CD4-positive, CD25-positive, alpha-beta regulatory T cell (primary cell): ENCODE results near the gene OTP. TPM values are rescaled to one million over a fixed set of nuclear protein-coding genes. Genes with fewer than 3 reads are reported as not detected.

Experiments
- ATAC-seq, 2 donors: fragments of 150-1000 bp; cut with Tn5 transposase; one replicate each; pipeline ENCODE4 v1.10.0; 2021; ENCODE audit warnings: low read depth in 2 of 2, moderate number of reproducible peaks in 2 of 2, moderate library complexity in 1 of 2
- DNase-seq, 3 donors: peaks; one replicate each; pipeline versions ENCODE4 v3.0.0 to v3.0.0-alpha.2; 2012 to 2022; ENCODE audit warnings: mixed read lengths in 1 of 3
- H3K27ac ChIP-seq: one replicate; pipeline ENCODE4 v1.7.0; 2013; ENCODE audit warnings: mild to moderate bottlenecking, low read length; ENCODE audit not compliant: insufficient read depth, poor library complexity, severe bottlenecking
- H3K27me3 ChIP-seq: one replicate; pipeline ENCODE4 v1.7.0; 2013; ENCODE audit warnings: low read length; ENCODE audit not compliant: control insufficient read depth, insufficient read depth
- H3K36me3 ChIP-seq: one replicate; pipeline ENCODE4 v1.7.0; 2013; ENCODE audit warnings: mild to moderate bottlenecking, low read length, moderate library complexity; ENCODE audit not compliant: control insufficient read depth, insufficient read depth
- H3K4me1 ChIP-seq: 2 replicates; pipeline ENCODE4 v1.7.0; 2013; ENCODE audit warnings: mild to moderate bottlenecking, low read length; ENCODE audit not compliant: insufficient read depth, control insufficient read depth, poor library complexity, severe bottlenecking
- H3K4me3 ChIP-seq: one replicate; pipeline ENCODE4 v1.7.0; 2013; ENCODE audit warnings: low read depth, mild to moderate bottlenecking, low read length, moderate library complexity
- H3K9me3 ChIP-seq, 2 experiments: 1 replicate in 1 of 2; 2 replicates in 1 of 2; pipeline ENCODE4 v1.7.0; 2013; ENCODE audit warnings: low read length in 2 of 2, mild to moderate bottlenecking in 1 of 2, moderate library complexity in 1 of 2; ENCODE audit not compliant: control insufficient read depth in 2 of 2
- H3K27ac Mint-ChIP-seq, 3 donors: one replicate each; pipeline ENCODE4 v1.8.0; 2020 to 2022; ENCODE audit warnings: mild to moderate bottlenecking in 3 of 3, mixed read lengths in 3 of 3, moderate library complexity in 2 of 3
- H3K27me3 Mint-ChIP-seq: one replicate; pipeline ENCODE4 v1.8.0; 2022; ENCODE audit warnings: mild to moderate bottlenecking, mixed read lengths
- H3K36me3 Mint-ChIP-seq: one replicate; pipeline ENCODE4 v1.8.0; 2020; ENCODE audit warnings: mixed read lengths
- H3K4me1 Mint-ChIP-seq, 4 donors: one replicate each; pipeline ENCODE4 v1.8.0; 2020 to 2022; ENCODE audit warnings: mixed read lengths in 4 of 4, mild to moderate bottlenecking in 1 of 4
- H3K4me3 Mint-ChIP-seq, 4 donors: one replicate each; pipeline ENCODE4 v1.8.0; 2020 to 2022; ENCODE audit warnings: mild to moderate bottlenecking in 4 of 4, mixed read lengths in 4 of 4, moderate library complexity in 3 of 4
- H3K9me3 Mint-ChIP-seq, 7 donors: one replicate each; pipeline ENCODE4 v1.8.0; 2020 to 2022; ENCODE audit warnings: mixed read lengths in 7 of 7, mild to moderate bottlenecking in 3 of 7, moderate library complexity in 2 of 7
- polyA plus RNA-seq, 4 donors: library from polyadenylated mRNA; unstranded; fragments of 300-500 nt; fragmentation: Illumina TruSeq; gene quantifications; one replicate each; pipeline ENCODE4 v1.2.3, GENCODE V29; 2021
- total RNA-seq: library from RNA; stranded (reverse); gene quantifications from one replicate; pipeline ENCODE4 v1.2.3, GENCODE V29; 2022

OTP gene
- total and polyA plus RNA-seq, 5 donors from 2014 or later, result not detected

- DNase-seq (no peak), ATAC-seq (no peak)
- Mint-ChIP-seq H3K9me3 (peaks cover 0 to 5% (median 0%) of the 10 kb centered on the region in 7 donors), H3K4me1 (no peaks in the 10 kb centered on the region), H3K27ac (no peak overlapping the region), H3K4me3 (no peak overlapping the region), H3K36me3 (no peaks in the 10 kb centered on the region), H3K27me3 (peaks cover 64% of the 10 kb centered on the region)
- H3K4me3 ChIP-seq, result no peak overlapping the region
- no peaks in the 10 kb centered on the region for H3K36me3 ChIP-seq
- no peaks in the 10 kb centered on the region for H3K9me3 ChIP-seq
- H3K27ac ChIP-seq, result no peak overlapping the region
- H3K4me1 ChIP-seq, result no peaks in the 10 kb centered on the region
- H3K27me3 ChIP-seq, result peaks cover 20% of the 10 kb centered on the region
Measured at GRCh38 chr5:77651343-77651742, 12.8 kb upstream of the OTP start.

- H3K27me3 Mint-ChIP-seq, result peaks cover 64% of the 10 kb centered on the region
- H3K4me3 ChIP-seq, result no peak overlapping the region
- peaks cover 24% of the 10 kb centered on the region for H3K27me3 ChIP-seq
- DNase-seq, result no peak
- no peaks in the 10 kb centered on the region for H3K36me3 Mint-ChIP-seq
- no peaks in the 10 kb centered on the region for H3K36me3 ChIP-seq
- no peak for ATAC-seq
- no peak overlapping the region for H3K27ac ChIP-seq
- H3K9me3 ChIP-seq, result no peaks in the 10 kb centered on the region
- H3K27ac Mint-ChIP-seq, result no peak overlapping the region
- peaks cover 2% of the 10 kb centered on the region for H3K4me1 ChIP-seq
- no peak overlapping the region for H3K4me3 Mint-ChIP-seq
- H3K9me3 Mint-ChIP-seq, result peaks cover 0 to 5% (median 0%) of the 10 kb centered on the region in 7 donors
- no peaks in the 10 kb centered on the region for H3K4me1 Mint-ChIP-seq
Measured at GRCh38 chr5:77650686-77651085, 12.2 kb upstream of the OTP start.

- no peak overlapping the region for H3K4me3 ChIP-seq
- H3K27ac Mint-ChIP-seq, result no peak overlapping the region
- no peak overlapping the region for H3K27ac ChIP-seq
- H3K36me3 ChIP-seq, result no peaks in the 10 kb centered on the region
- H3K4me1 ChIP-seq, result peaks cover 10% of the 10 kb centered on the region
- peaks cover 0 to 5% (median 3%) of the 10 kb centered on the region in 4 donors for H3K4me1 Mint-ChIP-seq
- H3K36me3 Mint-ChIP-seq, result no peaks in the 10 kb centered on the region
- peaks cover 0 to 5% (median 0%) of the 10 kb centered on the region in 7 donors for H3K9me3 Mint-ChIP-seq
- ATAC-seq (no peak), DNase-seq (no peak)
- H3K4me3 Mint-ChIP-seq, result no peak overlapping the region
- H3K27me3 ChIP-seq, result peaks cover 24% of the 10 kb centered on the region
- no peaks in the 10 kb centered on the region for H3K9me3 ChIP-seq
- peaks cover 71% of the 10 kb centered on the region for H3K27me3 Mint-ChIP-seq
Measured at GRCh38 chr5:77649776-77650175, 11.3 kb upstream of the OTP start.

- Histone ChIP-seq H3K4me1 (peaks cover 26% of the 10 kb centered on the region), H3K27me3 (peaks cover 50% of the 10 kb centered on the region), H3K27ac (no peak overlapping the region), H3K36me3 (no peaks in the 10 kb centered on the region), H3K4me3 (no peak overlapping the region), H3K9me3 (peaks cover 0 to 10% of the 10 kb centered on the region in 2 experiments)
- H3K27ac Mint-ChIP-seq, result no peak overlapping the region
- peak overlapping the region in 3 of 4 donors; percentile 15 to 54 (median 30) for H3K4me3 Mint-ChIP-seq
- peaks cover 93% of the 10 kb centered on the region for H3K27me3 Mint-ChIP-seq
- ATAC-seq (no peak), DNase-seq (no peak)
- peaks cover 0 to 4% (median under 1%) of the 10 kb centered on the region in 7 donors for H3K9me3 Mint-ChIP-seq
- H3K36me3 Mint-ChIP-seq, result peaks cover 2% of the 10 kb centered on the region
- peaks cover 6 to 30% (median 18%) of the 10 kb centered on the region in 4 donors for H3K4me1 Mint-ChIP-seq
Measured at GRCh38 chr5:77645995-77646639, 7.6 kb upstream of the OTP start.

GRCh38 chr5:77645158-77645994 lies 6.9 kb upstream of the OTP start:
- Mint-ChIP-seq H3K4me1 (peaks cover 6 to 35% (median 20%) of the 10 kb centered on the region in 4 donors), H3K27ac (no peak overlapping the region), H3K27me3 (peaks cover 95% of the 10 kb centered on the region), H3K9me3 (peaks cover 0 to 9% (median 2%) of the 10 kb centered on the region in 7 donors), H3K4me3 (peak overlapping the region; percentile 19 to 88 (median 44)), H3K36me3 (peaks cover 2% of the 10 kb centered on the region)
- Histone ChIP-seq H3K27me3 (peaks cover 52% of the 10 kb centered on the region), H3K9me3 (peaks cover 0 to 18% of the 10 kb centered on the region in 2 experiments), H3K27ac (no peak overlapping the region), H3K4me3 (peak overlapping the region; percentile 64), H3K36me3 (no peaks in the 10 kb centered on the region), H3K4me1 (peaks cover 26% of the 10 kb centered on the region)
- ATAC-seq (peak; percentile 60 to 72), DNase-seq (peak in 1 of 3 donors; percentile 38)

- H3K4me3 ChIP-seq, result peak overlapping the region; percentile 17
- peaks cover 26% of the 10 kb centered on the region for H3K4me1 ChIP-seq
- H3K27ac Mint-ChIP-seq, result no peak overlapping the region
Measured at GRCh38 chr5:77644371-77645157, 6.1 kb upstream of the OTP start.

GRCh38 chr5:77643654-77644370 lies 5.3 kb upstream of the OTP start:
- Histone ChIP-seq H3K36me3 (no peaks in the 10 kb centered on the region), H3K9me3 (peaks cover 0 to 19% of the 10 kb centered on the region in 2 experiments), H3K4me1 (peaks cover 30% of the 10 kb centered on the region), H3K27ac (no peak overlapping the region), H3K4me3 (no peak overlapping the region), H3K27me3 (peaks cover 62% of the 10 kb centered on the region)
- Mint-ChIP-seq H3K27ac (peak overlapping the region in 2 of 3 donors; percentile 45 to 69), H3K36me3 (peaks cover 2% of the 10 kb centered on the region), H3K4me3 (peak overlapping the region; percentile 19 to 73 (median 66)), H3K4me1 (peaks cover 11 to 47% (median 25%) of the 10 kb centered on the region in 4 donors), H3K27me3 (peaks cover 96% of the 10 kb centered on the region), H3K9me3 (peaks cover 0 to 12% (median 3%) of the 10 kb centered on the region in 7 donors)
- no peak for ATAC-seq
- DNase-seq, result no peak

More at GRCh38 chr5:77644371-77645157, 6.1 kb upstream of the OTP start:
- H3K9me3 Mint-ChIP-seq, result peaks cover 0 to 9% (median 2%) of the 10 kb centered on the region in 7 donors
- Histone ChIP-seq H3K36me3 (no peaks in the 10 kb centered on the region), H3K9me3 (peaks cover 0 to 19% of the 10 kb centered on the region in 2 experiments), H3K27me3 (peaks cover 59% of the 10 kb centered on the region), H3K27ac (no peak overlapping the region)
- DNase-seq (no peak), ATAC-seq (no peak)
- H3K27me3 Mint-ChIP-seq, result peaks cover 97% of the 10 kb centered on the region
- peaks cover 6 to 42% (median 23%) of the 10 kb centered on the region in 4 donors for H3K4me1 Mint-ChIP-seq
- peaks cover 2% of the 10 kb centered on the region for H3K36me3 Mint-ChIP-seq
- peak overlapping the region; percentile 19 to 88 (median 57) for H3K4me3 Mint-ChIP-seq
